NCI-H1436 (cell line): ENCODE results near the gene ROR1.
"Not testable (repeated sequence)": the region's sequence is repeated elsewhere in the genome, so short reads cannot be mapped to it uniquely, and the experiment has no call there.

Source experiments
- DNase-seq: peaks from one replicate; lab custom pipeline; 2025; lab: John Stamatoyannopoulos, UW

Gene ROR1

GRCh38 chr1:64187646-64188045 lies 413.8 kb downstream of the ROR1 start:
- no peak for DNase-seq

GRCh38 chr1:64192290-64192689 lies 418.5 kb downstream of the ROR1 start:
- no peak for DNase-seq

GRCh38 chr1:64194168-64195080 lies 420.6 kb downstream of the ROR1 start:
- DNase-seq: no peak

- no peak for DNase-seq
These were observed 421.2 kb downstream of the ROR1 start for GRCh38 chr1:64195081-64195395.

- DNase-seq: no peak
These were observed 422.5 kb downstream of the ROR1 start for GRCh38 chr1:64196074-64196870.

GRCh38 chr1:64197076-64197475 lies 423.3 kb downstream of the ROR1 start:
- no peak for DNase-seq

GRCh38 chr1:64199154-64199553 lies 425.3 kb downstream of the ROR1 start:
- no peak for DNase-seq

GRCh38 chr1:64200064-64200463 lies 426.2 kb downstream of the ROR1 start:
- no peak for DNase-seq

- DNase-seq: no peak
These were observed 429.6 kb downstream of the ROR1 start, which contains the start of gene UBE2U for GRCh38 chr1:64203420-64203819. TSS of gene UBE2U (plus strand) at chr1:64203623. CDS start at chr1:64204051, 428 bp downstream.

GRCh38 chr1:64209221-64209620 lies 435.4 kb downstream of the ROR1 start:
- DNase-seq: no peak

GRCh38 chr1:64212031-64212430 lies 438.2 kb downstream of the ROR1 start:
- DNase-seq: no peak

- DNase-seq: no peak
These were observed 441.8 kb downstream of the ROR1 start for GRCh38 chr1:64215576-64215975.

GRCh38 chr1:64220241-64220640 lies 446.4 kb downstream of the ROR1 start:
- DNase-seq: no peak

- DNase-seq: no peak
These were observed 449.7 kb downstream of the ROR1 start for GRCh38 chr1:64223329-64224151.

- DNase-seq: not testable (repeated sequence)
These were observed 450.4 kb downstream of the ROR1 start for GRCh38 chr1:64224236-64224635.

GRCh38 chr1:64228167-64228957 lies 454.5 kb downstream of the ROR1 start:
- no peak for DNase-seq

GRCh38 chr1:64229307-64229706 lies 455.5 kb downstream of the ROR1 start:
- DNase-seq: no peak
